CD4-positive, alpha-beta memory T cell (primary cell): ENCODE data around the gene RGS2. TPM values are rescaled to one million over a fixed set of nuclear protein-coding genes. Genes with fewer than 3 reads are reported as not detected.

Source experiments
- CTCF ChIA-PET: fragments of 350-600 bp; sonication (Branson Sonifier 250); formaldehyde crosslinking; loops from one replicate; lab custom pipeline; 2021; ENCODE audit warnings: inconsistent platforms; ENCODE audit not compliant: partially characterized antibody; lab: Charles Lee
- POLR2A ChIA-PET: fragments of 350-600 bp; sonication (Branson Sonifier 250); formaldehyde crosslinking; loops from one replicate; lab custom pipeline; 2021; ENCODE audit not compliant: partially characterized antibody; lab: Charles Lee
- DNase-seq, 5 donors: peaks; one replicate each; pipeline versions ENCODE4 v3.0.0 to v3.0.0-alpha.2; 2020 to 2022; ENCODE audit warnings: mixed read lengths in 1 of 5
- H3K27ac ChIP-seq: one replicate; pipeline ENCODE4 v1.7.0; 2013; ENCODE audit warnings: low read depth, low read length
- H3K27me3 ChIP-seq: 2 replicates; pipeline ENCODE4 v1.7.0; 2013; ENCODE audit warnings: mild to moderate bottlenecking, low read length, moderate library complexity; ENCODE audit not compliant: insufficient read depth
- H3K36me3 ChIP-seq: 2 replicates; pipeline ENCODE4 v1.7.0; 2013; ENCODE audit warnings: mild to moderate bottlenecking, low read length, moderate library complexity; ENCODE audit not compliant: insufficient read depth
- H3K4me1 ChIP-seq: 2 replicates; pipeline ENCODE4 v1.7.0; 2013; ENCODE audit warnings: mild to moderate bottlenecking, low read length, moderate library complexity; ENCODE audit not compliant: insufficient read depth
- H3K4me3 ChIP-seq, 2 donors: one replicate each; pipeline ENCODE4 v1.7.0; 2013; ENCODE audit warnings: low read length in 2 of 2, mild to moderate bottlenecking in 1 of 2
- H3K9me3 ChIP-seq, 2 donors: one replicate each; pipeline ENCODE4 v1.7.0; 2013; ENCODE audit warnings: low read length in 2 of 2, control low read depth in 1 of 2; ENCODE audit not compliant: control insufficient read depth in 1 of 2
- H3K27ac Mint-ChIP-seq, 7 donors: one replicate each; pipeline ENCODE4 v1.8.0; 2020 to 2021; ENCODE audit warnings: mixed read lengths in 7 of 7, mild to moderate bottlenecking in 6 of 7, inconsistent platforms in 3 of 7, moderate library complexity in 3 of 7
- H3K27me3 Mint-ChIP-seq, 2 donors: one replicate each; pipeline ENCODE4 v1.8.0; 2020 to 2021; ENCODE audit warnings: mixed read lengths in 2 of 2
- H3K36me3 Mint-ChIP-seq, 2 donors: one replicate each; pipeline ENCODE4 v1.8.0; 2020 to 2021; ENCODE audit warnings: mixed read lengths in 2 of 2, inconsistent platforms in 1 of 2, mild to moderate bottlenecking in 1 of 2
- H3K4me1 Mint-ChIP-seq, 4 donors: one replicate each; pipeline ENCODE4 v1.8.0; 2020 to 2021; ENCODE audit warnings: mixed read lengths in 4 of 4, mild to moderate bottlenecking in 1 of 4
- H3K4me3 Mint-ChIP-seq, 8 donors: one replicate each; pipeline ENCODE4 v1.8.0; 2020 to 2021; ENCODE audit warnings: mixed read lengths in 8 of 8, mild to moderate bottlenecking in 7 of 8, moderate library complexity in 6 of 8, inconsistent platforms in 3 of 8
- H3K9me3 Mint-ChIP-seq, 8 donors: one replicate each; pipeline ENCODE4 v1.8.0; 2020 to 2021; ENCODE audit warnings: mixed read lengths in 8 of 8, mild to moderate bottlenecking in 5 of 8, inconsistent platforms in 3 of 8, moderate library complexity in 1 of 8
- intact Hi-C: fragments of 100-400 bp; cut with micrococcal nuclease; formaldehyde crosslinking; loops from one replicate; pipeline ENCODE4 v1.15.1; 2023
- polyA plus RNA-seq, 2 donors: library from polyadenylated mRNA; unstranded; fragments of 300-500 nt; fragmentation: Illumina TruSeq; gene quantifications; one replicate each; pipeline ENCODE4 v1.2.3, GENCODE V29; 2021
- total RNA-seq, 2 experiments: library from RNA; stranded (reverse); gene quantifications; one replicate each; pipeline ENCODE4 v1.2.3, GENCODE V29; 2021

Gene RGS2
- total and polyA plus RNA-seq, 4 experiments from 2014 or later = 26.4 to 203 (median 29.6) TPM

DNA sequence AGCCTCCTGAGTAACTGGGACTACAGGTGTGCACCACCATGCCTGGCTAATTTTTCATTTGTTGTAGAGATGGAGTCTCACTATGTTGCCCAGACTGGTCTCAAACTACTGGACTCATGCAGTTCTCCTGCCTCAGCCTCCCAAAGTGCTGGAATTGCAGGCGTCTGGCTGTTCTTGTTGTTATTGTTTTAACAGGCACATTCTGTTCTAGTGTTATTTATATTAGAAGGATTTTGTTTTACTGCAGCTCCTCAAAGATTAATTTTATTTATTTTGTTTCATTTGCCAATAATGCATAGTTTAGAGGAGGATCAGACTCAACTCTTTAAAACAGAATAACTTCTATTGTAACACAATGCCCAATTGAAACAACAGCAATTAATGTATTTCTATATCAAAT, 35.5 kb downstream of the RGS2 start:
- CTCF ChIA-PET = interaction anchor here (2.0 kb wide), 1 partner anchor 38 kb away, joined by 6 read pairs; no protein-coding TSS in a partner anchor
- H3K9me3 Mint-ChIP-seq = no peaks in the 10 kb centered on the region
- POLR2A ChIA-PET = no interaction called here
- Histone ChIP-seq H3K27me3 (no peaks in the 10 kb centered on the region), H3K4me3 (no peak overlapping the region), H3K27ac (no peak overlapping the region), H3K4me1 (no peaks in the 10 kb centered on the region), H3K36me3 (no peaks in the 10 kb centered on the region), H3K9me3 (no peaks in the 10 kb centered on the region)
- peaks cover 0 to 1% (median 0%) of the 10 kb centered on the region in 4 donors for H3K4me1 Mint-ChIP-seq
- H3K36me3 Mint-ChIP-seq = no peaks in the 10 kb centered on the region
- H3K27ac Mint-ChIP-seq = no peak overlapping the region
- H3K27me3 Mint-ChIP-seq = peaks cover 0 to 2% of the 10 kb centered on the region in 2 donors
- no peak for DNase-seq
- intact Hi-C loops = no loop called here
- H3K4me3 Mint-ChIP-seq = no peak overlapping the region

DNA sequence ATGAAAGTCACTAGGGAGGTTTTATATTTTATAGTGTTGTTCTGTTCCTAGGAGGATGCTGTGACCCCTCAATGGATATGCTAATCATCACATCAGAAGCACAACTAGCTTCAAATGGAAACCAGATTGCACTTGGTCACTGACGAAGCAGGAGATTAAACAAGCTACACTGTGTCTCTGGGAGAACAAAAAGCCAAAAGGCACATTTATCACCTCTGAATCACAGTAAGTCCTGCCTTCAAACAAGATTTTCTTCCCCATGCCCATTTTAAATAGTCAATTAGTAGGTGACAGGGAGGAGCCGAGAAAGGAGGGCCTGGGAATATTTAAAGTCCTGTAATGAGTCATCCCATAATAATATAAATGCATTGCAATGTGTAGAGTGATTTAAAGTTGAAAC, 38.1 kb downstream of the RGS2 start:
- H3K4me1 ChIP-seq = no peaks in the 10 kb centered on the region
- no peak overlapping the region for H3K27ac ChIP-seq
- Mint-ChIP-seq H3K9me3 (no peaks in the 10 kb centered on the region), H3K27ac (no peak overlapping the region), H3K4me1 (peaks cover 0 to 1% (median 0%) of the 10 kb centered on the region in 4 donors), H3K4me3 (no peak overlapping the region), H3K36me3 (no peaks in the 10 kb centered on the region), H3K27me3 (peaks cover 3 to 5% of the 10 kb centered on the region in 2 donors)
- CTCF ChIA-PET = no interaction called here
- no peaks in the 10 kb centered on the region for H3K27me3 ChIP-seq
- H3K4me3 ChIP-seq = no peak overlapping the region
- intact Hi-C loops = no loop called here
- no peaks in the 10 kb centered on the region for H3K36me3 ChIP-seq
- POLR2A ChIA-PET = no interaction called here
- no peaks in the 10 kb centered on the region for H3K9me3 ChIP-seq
- DNase-seq = no peak

DNA sequence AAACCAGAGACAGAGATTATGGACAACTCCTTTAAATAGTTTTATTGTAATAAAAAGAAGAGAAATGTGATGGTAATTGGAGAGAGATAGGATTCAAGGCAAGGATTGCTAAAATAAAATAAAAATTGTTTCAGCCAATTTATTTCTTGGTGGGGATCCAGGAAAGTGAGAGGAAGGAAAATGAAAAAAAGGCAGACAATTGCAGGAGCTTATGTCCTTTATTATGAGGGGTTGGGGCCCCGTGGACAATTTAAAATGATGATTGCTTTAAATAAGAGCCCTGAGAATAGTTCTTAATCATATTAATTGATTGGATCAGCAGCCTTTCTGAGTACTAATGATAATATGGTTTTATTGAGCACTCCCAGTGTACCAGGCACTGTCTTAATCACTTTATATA, 40.2 kb downstream of the RGS2 start:
- ChIA-PET CTCF (interaction anchor here (0.7 kb wide), 1 partner anchor 20 kb away, joined by 4 read pairs; no protein-coding TSS in a partner anchor), POLR2A (no interaction called here)
- DNase-seq = no peak
- intact Hi-C loops = no loop called here
- no peak overlapping the region for H3K4me3 Mint-ChIP-seq
- H3K4me1 Mint-ChIP-seq = peaks cover 0 to 1% (median 0%) of the 10 kb centered on the region in 4 donors
- H3K9me3 Mint-ChIP-seq = no peaks in the 10 kb centered on the region
- H3K36me3 Mint-ChIP-seq = no peaks in the 10 kb centered on the region
- no peak overlapping the region for H3K27ac Mint-ChIP-seq
- H3K36me3 ChIP-seq = no peaks in the 10 kb centered on the region
- no peaks in the 10 kb centered on the region for H3K27me3 ChIP-seq
- H3K27ac ChIP-seq = no peak overlapping the region
- no peaks in the 10 kb centered on the region for H3K9me3 ChIP-seq
- H3K27me3 Mint-ChIP-seq = peaks cover 3 to 5% of the 10 kb centered on the region in 2 donors
- H3K4me3 ChIP-seq = no peak overlapping the region
- H3K4me1 ChIP-seq = no peaks in the 10 kb centered on the region

DNA sequence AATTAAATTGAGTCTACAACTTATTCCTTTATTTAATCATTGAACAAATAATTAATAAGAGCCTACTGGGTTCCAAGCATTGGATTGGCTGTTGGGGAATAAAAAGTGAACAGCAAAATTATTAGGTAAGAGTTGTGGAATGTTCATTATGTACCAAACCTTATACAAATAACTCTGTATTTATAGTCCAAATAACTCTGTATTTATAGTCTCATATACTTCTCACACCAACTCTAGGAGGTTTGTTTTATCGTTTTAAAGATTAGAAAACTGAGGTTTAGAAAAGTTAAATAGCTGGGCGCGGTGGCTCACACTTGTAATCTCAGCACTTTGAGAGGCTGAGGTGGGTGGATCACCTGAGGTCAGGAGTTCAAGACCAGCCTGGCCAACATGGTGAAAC, 40.6 kb downstream of the RGS2 start:
- Mint-ChIP-seq H3K4me3 (no peak overlapping the region), H3K36me3 (no peaks in the 10 kb centered on the region), H3K4me1 (peaks cover 0 to 1% (median 0%) of the 10 kb centered on the region in 4 donors), H3K27ac (no peak overlapping the region), H3K27me3 (peaks cover 3 to 5% of the 10 kb centered on the region in 2 donors), H3K9me3 (no peaks in the 10 kb centered on the region)
- H3K27ac ChIP-seq = no peak overlapping the region
- H3K4me3 ChIP-seq = no peak overlapping the region
- intact Hi-C loops = no loop called here
- ChIA-PET POLR2A (no interaction called here), CTCF (no interaction called here)
- no peaks in the 10 kb centered on the region for H3K9me3 ChIP-seq
- H3K27me3 ChIP-seq = no peaks in the 10 kb centered on the region
- H3K4me1 ChIP-seq = no peaks in the 10 kb centered on the region
- no peaks in the 10 kb centered on the region for H3K36me3 ChIP-seq
- no peak for DNase-seq

DNA sequence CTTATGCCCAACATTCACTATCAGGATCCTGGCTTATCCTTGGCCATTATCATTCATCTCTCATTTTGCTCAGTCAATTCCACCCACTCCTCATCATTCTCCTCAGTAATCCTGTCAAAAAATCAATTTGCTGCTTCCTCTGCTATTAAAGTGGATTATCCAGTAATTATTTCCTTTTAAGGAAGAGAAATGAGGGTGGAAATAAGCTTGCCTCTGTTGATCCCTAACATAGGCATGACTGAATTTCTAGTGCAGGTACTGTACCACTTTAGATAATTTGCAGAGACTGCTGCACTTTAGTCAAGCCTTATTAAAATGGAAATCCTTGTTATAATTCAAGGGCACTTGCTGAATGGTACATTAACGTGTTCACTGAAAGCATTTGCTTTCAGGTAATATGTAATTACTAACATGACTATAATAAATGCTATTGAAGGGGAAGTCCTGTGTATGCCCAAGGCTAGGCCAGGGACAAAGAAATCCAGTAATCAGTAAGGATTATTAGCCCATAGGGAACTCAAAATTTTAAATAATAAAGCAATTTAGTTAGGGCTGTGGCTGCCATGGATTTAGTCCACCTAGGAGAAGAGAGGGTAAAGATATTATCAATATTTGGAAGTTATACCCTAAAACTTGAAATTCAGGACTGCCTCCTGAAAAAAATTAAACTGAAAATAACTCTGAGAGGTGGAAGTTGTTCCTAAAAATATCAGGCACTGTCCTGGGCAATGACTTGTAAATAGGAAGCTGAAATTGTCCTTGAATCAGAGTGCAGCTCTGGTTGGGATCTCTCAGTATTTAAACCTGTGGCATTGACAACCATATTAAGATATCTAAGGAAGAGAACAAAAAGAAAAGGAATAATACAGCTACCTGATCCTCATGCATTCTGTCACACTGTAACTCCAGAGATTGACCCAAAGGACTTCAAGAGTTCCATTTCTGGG, 43.4 kb downstream of the RGS2 start:
- Mint-ChIP-seq H3K27ac (no peak overlapping the region), H3K4me3 (no peak overlapping the region), H3K9me3 (no peaks in the 10 kb centered on the region), H3K36me3 (no peaks in the 10 kb centered on the region), H3K27me3 (peaks cover 3 to 7% of the 10 kb centered on the region in 2 donors), H3K4me1 (peaks cover 0 to 1% (median 0%) of the 10 kb centered on the region in 4 donors)
- ChIA-PET POLR2A (no interaction called here), CTCF (no interaction called here)
- Histone ChIP-seq H3K4me3 (no peak overlapping the region), H3K9me3 (no peaks in the 10 kb centered on the region), H3K36me3 (no peaks in the 10 kb centered on the region), H3K27ac (no peak overlapping the region), H3K4me1 (no peaks in the 10 kb centered on the region), H3K27me3 (no peaks in the 10 kb centered on the region)
- DNase-seq = no peak
- intact Hi-C loops = no loop called here

DNA sequence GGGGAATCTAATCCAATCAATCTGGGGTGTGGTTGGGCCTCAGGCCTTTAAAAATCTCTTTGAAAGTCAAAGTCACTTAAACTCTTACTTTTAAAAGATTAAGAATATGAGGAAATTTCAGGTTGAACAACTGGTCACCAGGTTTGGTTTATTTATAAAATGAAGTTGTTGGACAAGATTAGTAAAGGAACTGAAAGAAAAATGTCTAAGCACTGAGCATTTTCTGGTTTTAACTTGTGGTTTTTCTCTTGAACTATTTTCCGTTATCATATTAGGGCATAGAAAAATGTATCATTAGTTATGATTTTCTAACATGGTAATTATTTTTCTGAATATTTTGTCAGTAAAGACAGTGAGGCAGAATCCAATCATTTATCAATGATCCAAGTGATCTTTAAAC, 49.6 kb downstream of the RGS2 start:
- no peak overlapping the region for H3K27ac Mint-ChIP-seq
- H3K27me3 Mint-ChIP-seq = peaks cover 0 to 2% of the 10 kb centered on the region in 2 donors
- no peak for DNase-seq
- no peaks in the 10 kb centered on the region for H3K27me3 ChIP-seq
- no peaks in the 10 kb centered on the region for H3K36me3 ChIP-seq
- no peaks in the 10 kb centered on the region for H3K9me3 Mint-ChIP-seq
- POLR2A ChIA-PET = no interaction called here
- H3K4me1 ChIP-seq = no peaks in the 10 kb centered on the region
- CTCF ChIA-PET = no interaction called here
- H3K9me3 ChIP-seq = no peaks in the 10 kb centered on the region
- H3K4me1 Mint-ChIP-seq = no peaks in the 10 kb centered on the region
- H3K4me3 ChIP-seq = no peak overlapping the region
- no peak overlapping the region for H3K27ac ChIP-seq
- H3K4me3 Mint-ChIP-seq = no peak overlapping the region
- intact Hi-C loops = no loop called here
- no peaks in the 10 kb centered on the region for H3K36me3 Mint-ChIP-seq

DNA sequence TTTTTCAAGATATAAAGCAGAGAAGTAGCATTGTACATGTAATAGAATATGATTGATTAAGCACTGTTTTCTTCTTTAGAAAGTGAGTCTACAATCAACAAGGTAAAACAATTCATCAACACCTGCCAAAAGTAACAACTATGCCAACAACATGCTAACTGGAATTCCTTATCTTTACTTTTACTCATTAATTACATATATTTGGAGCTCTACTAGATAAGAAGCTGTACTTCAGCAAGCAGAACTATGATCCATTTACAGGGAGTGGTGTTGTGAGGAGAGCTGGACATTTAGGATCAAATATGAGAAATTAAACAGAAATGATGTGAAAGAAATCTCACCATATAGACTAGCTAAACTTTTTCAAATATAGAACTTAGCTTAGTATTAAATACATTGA, 51.0 kb downstream of the RGS2 start:
- H3K36me3 Mint-ChIP-seq = no peaks in the 10 kb centered on the region
- CTCF ChIA-PET = no interaction called here
- H3K27ac Mint-ChIP-seq = no peak overlapping the region
- Histone ChIP-seq H3K9me3 (no peaks in the 10 kb centered on the region), H3K4me3 (no peak overlapping the region), H3K36me3 (no peaks in the 10 kb centered on the region), H3K27ac (no peak overlapping the region), H3K4me1 (no peaks in the 10 kb centered on the region), H3K27me3 (no peaks in the 10 kb centered on the region)
- no peak overlapping the region for H3K4me3 Mint-ChIP-seq
- H3K9me3 Mint-ChIP-seq = no peaks in the 10 kb centered on the region
- no peaks in the 10 kb centered on the region for H3K27me3 Mint-ChIP-seq
- POLR2A ChIA-PET = no interaction called here
- no peaks in the 10 kb centered on the region for H3K4me1 Mint-ChIP-seq
- intact Hi-C loops = no loop called here
- DNase-seq = no peak
